ENCODE measurements around the gene GH1.
"Not testable (repeated sequence)": the region's sequence is repeated elsewhere in the genome, so short reads cannot be mapped to it uniquely, and the experiment has no call there.

The GH1 gene

DNA sequence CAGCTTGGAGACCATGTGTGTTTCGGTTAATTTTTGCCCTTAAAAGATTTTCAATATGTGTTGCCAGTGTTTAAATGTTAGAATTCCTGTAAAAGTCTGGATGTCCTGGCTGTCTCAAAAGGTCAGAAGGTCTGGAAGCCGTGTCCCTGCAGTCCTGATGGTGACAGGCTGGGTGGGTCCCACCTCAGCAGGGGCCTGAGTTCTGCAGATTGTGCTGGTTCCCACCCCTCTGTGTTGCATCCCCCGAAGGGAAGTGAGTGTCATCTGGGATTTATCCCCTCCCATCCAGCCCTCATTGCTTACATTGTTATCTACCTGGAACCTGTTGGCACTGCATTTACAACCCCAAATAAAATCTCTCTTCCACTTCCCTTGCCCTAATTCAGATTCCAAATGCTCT, 24.6 kb downstream of the GH1 start:
- DNase-seq, result not testable (repeated sequence)

DNA sequence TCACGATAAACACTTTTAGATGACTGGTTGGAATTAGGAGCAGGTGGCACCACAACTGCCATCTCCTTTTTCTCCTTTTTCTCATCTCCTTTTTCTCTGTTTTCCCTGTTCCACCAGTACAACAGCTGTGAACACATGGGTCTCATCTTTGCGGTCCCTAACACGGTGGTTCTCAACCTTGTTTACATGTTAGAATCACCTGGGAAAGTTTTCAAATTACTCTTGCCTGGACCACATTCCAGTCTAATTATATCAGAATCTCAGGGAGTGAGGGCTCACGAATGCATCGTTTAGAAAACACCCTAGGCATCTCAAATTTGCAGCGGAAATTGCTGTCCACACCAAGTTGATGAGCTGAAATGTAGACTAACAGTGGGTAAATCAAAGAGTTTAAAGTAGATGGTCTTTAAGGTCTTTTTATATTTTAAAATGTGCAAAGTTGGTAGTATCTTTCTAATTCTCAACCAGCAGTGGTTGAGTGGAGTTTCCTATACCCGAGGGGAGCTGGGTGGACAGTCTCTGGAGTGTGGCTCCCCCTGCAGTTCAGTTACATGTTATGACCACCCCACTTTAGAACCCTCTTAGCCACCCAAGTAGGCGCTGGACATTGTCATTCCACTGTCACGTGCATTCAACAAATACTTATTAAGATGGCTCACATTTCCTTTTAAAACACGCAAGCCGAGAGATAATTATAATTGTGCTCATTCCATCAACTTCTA, 26.2 kb downstream of the GH1 start:
- DNase-seq, result not testable (repeated sequence)

- not testable (repeated sequence) for DNase-seq
Measured at GRCh38 chr17:63889026-63889848, 29.4 kb downstream of the GH1 start.

GRCh38 chr17:63885119-63885518, 33.5 kb downstream of the GH1 start:
- DNase-seq, result not testable (repeated sequence)

DNA sequence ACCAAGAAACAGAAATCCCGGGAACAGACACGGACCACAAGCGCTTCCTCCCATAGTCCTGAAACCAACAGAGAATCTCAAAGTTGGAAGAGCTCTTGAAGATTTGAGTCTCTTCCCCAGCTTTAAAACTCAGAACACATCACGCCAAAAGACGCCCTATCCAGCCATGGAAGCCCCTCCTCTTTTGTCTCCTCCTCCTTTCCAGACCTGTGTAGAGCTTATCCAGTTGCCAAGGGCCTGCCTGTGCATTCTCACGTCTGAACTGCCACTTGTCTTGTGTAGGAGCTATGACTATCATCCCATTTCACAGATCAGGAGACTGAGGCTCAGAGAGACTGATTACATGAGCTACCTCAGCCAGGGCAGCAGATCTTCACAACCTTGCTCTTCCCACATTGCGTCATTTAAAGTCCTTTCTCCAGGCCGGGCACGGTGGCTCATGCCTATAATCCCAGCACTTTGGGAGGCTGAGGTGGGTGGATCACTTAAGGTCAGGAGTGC, 36.0 kb downstream of the GH1 start:
- DNase-seq, result not testable (repeated sequence)

DNA sequence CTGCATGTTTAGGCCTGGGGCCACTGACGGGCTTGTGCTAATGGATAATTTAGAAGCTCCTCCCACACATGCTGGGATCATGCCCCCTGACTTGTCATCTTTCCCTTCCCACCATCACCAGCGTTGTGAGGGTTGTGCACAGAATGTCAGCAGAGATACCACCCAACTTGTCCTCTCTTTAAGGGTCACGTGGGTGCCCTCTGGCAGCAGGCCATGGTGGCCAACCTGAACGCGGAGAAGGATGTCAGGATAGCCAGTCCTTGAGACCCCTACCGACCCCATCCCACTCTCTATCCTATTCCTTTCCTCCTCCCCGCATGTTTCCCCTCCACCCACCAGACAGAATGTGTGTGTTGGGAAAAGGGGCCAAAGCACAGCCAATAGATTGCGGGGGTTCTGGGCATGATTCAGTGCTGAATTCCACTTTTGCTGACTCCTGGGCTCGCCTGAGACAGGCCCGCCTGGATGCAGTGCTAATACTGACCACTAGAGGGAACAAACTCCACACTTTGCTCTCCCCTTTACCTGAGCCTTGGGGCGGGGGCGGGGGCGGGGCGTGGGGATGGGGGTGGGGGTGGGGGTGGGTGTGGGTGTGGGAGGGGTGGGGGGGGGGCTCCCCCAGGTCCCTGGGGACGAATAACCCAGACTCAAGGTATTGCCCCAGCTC, 36.6 kb downstream of the GH1 start, which contains the start of gene GH2:
Gene GH2, minus strand, starts transcription at position 10 of the 667 bp plus-strand sequence. CDS start 143 bp downstream, outside the sequence.
- peak; percentile 44 for DNase-seq

GRCh38 chr17:63881337-63881736, 37.3 kb downstream of the GH1 start:
- DNase-seq, result not testable (repeated sequence)

GRCh38 chr17:63880706-63881105, 37.9 kb downstream of the GH1 start:
- no peak for DNase-seq

- not testable (repeated sequence) for DNase-seq
Measured at GRCh38 chr17:63878413-63878812, 40.2 kb downstream of the GH1 start.

DNA sequence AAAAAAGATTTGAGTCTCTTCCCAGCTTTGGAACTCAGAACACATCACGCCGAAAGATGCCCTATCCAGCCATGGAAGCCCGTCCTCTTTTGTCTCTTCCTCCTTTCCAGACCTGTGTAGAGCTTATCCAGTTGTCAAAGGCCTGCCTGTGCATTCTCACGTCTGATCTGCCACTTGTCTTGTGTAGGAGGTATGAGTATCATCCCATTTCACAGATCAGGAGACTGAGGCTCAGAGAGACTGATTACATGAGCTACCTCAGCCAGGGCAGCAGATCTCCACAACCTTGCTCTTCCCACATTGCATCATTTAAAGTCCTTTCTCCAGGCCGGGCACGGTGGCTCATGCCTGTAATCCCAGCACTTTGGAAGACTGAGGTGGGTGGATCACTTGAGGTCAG, 43.9 kb downstream of the GH1 start:
- DNase-seq, result not testable (repeated sequence)

GRCh38 chr17:63874061-63874626, 44.5 kb downstream of the GH1 start:
- not testable (repeated sequence) for DNase-seq

GRCh38 chr17:63873577-63873976, 45.1 kb downstream of the GH1 start, which contains the start of gene CSH2:
Gene CSH2, minus strand, starts transcription at chr17:63873677. Its CDS starts 63 bp downstream, at chr17:63873614.
- not testable (repeated sequence) for DNase-seq

GRCh38 chr17:63871646-63872365, 46.8 kb downstream of the GH1 start:
- not testable (repeated sequence) for DNase-seq

DNA sequence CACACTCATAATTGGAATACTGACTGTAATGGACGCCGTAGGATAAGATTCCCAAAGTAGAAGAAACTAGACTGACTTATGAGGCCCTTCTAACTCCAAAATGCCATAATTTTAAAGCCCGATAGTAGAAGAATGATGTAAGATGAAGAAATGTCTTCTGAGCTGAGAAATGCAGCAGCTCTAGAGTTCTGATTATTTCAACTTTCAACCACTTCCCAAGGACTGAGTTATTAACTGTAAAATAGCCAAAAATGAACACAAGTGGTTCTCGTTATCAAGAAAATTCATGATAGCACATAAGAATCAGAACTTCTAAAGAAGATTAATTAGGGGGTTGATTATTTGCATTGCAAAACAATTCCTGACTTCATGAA, 48.4 kb downstream of the GH1 start:
- DNase-seq, result not testable (repeated sequence)

DNA sequence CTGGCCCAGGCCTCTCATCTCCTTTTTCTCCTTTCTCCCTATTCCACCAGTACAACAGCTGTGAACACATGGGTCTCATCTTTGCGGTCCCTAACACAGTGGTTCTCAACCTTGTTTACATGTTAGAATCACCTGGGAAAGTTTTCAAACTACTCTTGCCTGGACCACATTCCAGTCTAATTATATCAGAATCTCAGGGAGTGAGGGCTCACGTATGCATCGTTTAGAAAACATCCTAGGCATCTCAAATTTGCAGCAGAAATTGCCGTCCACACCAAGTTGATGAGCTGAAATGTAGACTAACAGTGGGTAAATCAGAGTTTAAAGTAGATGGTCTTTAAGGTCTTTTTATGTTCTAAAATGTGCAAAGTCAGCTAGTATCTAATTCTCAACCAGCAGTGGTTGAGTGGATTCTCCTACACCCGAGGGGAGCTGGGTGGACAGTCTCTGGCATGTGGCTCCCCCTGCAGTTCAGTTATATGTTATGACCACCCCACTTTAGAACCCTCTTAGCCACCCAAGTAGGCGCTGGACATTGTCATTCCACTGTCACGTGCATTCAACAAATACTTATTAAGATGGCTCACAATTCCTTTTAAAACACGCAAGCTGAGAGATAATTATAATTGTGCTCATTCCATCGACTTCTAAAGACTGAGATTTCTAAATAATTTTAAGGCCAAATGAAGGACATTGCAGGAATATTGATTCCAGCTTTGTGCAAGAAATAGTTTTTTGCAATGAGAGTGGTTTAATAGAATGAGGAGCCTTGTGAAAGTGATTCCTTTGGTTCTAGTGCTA, 48.9 kb downstream of the GH1 start:
- not testable (repeated sequence) for DNase-seq
